ENCODE data around the gene SCFD2.

SCFD2 gene

DNA sequence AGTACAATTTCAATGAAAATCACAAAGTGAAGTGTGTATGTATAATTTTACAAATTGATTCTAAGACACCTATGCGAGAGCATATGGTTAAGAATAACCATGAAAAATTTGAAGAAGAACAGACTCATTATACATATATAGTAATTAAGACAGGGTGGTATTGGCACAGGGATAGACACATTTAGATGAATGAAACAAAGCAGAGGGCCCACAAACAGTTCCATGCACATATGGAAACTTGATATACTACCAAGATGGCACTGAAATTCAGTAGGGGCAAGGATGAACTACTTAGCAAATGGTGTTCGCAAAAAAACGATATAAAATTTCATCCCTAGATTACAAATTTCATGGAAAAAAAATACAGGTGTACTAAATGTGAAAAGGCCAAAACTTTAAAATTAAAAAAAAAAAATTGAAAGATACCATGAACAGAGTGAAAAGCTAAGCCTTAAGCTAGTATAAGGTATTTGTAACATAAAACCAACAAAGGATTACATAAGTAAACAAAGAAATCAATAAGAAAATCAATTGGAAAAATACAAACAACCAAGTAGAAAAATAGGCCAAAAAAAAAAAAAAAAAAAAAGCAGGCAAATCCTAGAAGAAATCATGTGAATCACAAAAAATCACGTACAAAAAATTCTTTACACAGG is 418.3 kb downstream of the SCFD2 start:
- no peak for DNase-seq

DNA sequence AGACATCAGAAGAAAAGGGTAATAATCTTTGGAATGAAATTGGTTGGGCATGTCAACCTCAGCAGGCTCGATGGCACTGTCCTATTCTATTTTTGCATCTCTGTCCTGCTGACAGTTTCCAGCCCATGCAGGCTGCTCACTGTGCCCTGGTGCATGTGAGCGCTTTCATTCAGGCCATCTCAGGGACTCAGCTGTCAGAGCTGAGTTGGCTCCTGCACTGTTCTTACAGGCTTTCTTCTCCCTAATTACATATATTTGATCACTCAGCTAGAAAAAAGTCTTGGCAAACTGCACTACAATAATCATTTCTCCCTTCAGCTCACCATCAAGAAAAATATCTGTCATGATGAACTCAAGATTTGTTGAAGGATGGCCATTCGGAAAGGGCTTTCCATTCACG is 419.0 kb downstream of the SCFD2 start:
- no peak for DNase-seq

DNA sequence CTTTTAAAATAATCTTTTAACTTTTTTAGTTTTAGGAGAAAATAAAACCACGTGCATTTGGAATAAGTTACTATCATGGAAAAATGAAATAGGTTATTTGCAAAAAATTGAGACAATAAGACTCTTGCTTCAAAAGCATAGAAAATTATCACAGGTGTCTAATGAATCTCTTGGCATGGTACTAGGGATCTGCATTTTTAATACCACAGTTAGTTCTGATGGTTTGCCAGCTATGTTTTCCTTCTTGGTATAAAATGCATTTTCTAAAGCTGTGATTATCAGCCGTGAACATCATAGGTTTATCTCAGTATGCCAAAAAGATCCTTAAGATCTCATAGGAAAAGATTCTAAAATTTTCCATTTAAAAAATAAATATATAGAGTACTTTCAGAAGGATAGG is 419.9 kb downstream of the SCFD2 start:
- no peak for DNase-seq

DNA sequence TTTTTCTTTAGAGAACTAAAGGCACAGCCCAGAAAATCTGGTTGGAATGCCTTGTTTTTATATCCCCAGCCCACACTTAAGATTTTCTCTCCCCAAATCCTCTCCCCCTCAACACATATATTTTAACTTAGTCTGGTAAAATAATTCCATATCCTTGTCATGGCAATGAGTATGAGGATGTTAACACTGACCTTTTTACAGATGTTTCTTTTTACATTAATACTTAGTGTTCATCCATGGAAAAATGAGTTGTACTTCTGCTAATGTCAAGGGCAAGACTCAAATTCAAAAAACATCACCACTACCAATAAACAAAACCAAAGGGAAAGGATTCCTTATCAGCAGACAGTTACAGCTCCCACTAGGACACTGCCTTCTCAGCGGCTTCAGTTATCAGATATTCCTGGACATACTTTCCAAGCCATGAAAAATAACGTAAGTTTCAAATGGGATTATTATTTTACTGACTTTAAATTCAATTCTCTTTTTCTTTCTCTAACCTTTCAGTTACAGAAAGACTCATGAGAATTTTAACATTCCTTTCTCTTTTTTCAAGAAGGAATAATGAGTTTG is 420.4 kb downstream of the SCFD2 start:
- no peak for DNase-seq

DNA sequence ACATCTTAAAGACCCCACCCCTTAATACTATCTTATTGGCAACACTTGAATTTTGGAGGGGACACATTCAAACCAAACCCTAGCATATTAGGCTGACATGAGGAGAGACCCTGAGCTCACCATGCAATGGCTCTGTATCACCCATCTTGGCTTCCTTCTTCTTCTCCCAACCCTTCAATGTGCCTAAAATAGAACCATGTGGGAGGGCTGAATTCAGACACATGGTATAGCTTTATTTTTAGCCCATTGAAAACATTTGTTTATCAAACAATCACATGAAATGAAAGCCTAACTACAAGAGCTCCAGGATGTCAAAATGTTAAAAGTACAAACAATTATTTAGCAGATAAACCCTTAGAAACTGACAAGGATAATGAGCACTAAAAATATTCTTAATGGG is 422.2 kb downstream of the SCFD2 start:
- no peak for DNase-seq

DNA sequence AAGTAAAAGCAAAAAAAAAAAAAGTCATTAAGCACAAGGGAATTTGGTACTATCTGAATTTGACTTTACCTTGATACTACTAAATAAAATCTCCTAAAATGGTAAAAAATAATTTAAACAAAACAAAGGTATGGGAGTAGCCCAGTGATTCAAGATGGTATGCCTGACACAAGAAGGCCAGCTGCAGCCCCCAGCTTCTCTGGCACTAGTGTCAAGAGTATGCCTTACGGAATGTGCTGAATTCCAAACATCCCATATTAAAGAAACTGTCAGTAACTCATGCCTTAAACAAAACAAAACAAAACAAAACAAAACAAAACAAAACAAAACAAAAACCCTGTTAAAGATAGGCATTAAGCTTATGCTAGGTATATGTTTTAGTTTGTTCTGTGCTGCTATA is 422.9 kb downstream of the SCFD2 start:
- no peak for DNase-seq

DNA sequence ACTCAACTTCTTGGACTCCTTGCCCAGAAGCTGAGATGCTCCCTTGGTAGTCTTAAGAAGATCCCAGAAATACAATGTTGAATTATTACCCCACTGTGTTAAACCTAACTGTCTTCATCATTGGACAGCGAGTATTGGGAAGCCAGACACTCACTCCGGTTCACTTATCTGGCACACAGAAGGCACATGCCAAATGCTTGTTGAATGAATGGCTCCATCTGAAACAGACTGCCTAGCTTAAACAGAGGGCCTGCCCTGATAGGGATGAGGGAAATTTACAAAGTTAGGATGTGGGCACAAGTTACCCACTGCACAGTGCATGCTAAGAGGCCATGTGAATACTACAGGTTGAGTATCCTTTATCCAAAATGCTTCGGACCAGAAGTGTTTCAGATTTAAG is 424.4 kb downstream of the SCFD2 start:
- no peak for DNase-seq

DNA sequence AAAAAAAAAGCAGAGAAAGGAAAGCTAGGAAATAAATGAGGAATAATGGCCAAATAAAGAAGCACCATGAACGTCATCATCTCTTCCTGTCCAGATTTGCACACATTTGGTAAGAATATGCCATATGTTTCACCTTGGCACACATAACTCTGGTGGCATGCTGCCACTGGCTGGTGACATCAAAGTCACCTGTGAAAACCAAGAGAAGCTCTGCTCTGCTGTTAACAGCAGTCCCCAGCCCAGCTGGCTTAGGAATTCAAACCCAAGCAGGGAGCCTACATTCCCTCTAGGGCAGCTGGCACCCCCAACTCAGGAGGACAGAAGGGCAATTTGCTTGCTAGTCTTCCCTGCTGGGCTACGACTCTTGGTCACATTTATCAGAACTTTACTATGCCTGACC is 426.1 kb downstream of the SCFD2 start:
- DNase-seq = no peak

DNA sequence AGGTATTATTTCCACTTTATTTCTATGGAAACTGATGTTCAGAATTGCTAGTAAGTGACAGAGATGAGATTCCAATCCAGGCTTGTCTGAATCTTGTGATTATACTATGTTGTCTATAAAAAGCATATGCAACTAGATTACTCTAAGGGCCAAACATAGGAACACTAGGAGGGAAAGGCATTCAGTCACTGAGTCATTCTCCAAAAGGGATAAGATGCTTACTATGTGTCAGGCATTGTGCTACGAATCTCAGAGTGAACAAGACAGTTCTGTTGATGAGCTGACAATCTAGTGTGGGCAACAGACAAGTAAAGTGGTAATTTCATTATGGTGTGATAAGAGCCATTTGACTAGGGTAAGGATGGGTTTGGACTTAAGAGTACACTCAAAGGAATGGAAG is 426.5 kb downstream of the SCFD2 start:
- DNase-seq = no peak

DNA sequence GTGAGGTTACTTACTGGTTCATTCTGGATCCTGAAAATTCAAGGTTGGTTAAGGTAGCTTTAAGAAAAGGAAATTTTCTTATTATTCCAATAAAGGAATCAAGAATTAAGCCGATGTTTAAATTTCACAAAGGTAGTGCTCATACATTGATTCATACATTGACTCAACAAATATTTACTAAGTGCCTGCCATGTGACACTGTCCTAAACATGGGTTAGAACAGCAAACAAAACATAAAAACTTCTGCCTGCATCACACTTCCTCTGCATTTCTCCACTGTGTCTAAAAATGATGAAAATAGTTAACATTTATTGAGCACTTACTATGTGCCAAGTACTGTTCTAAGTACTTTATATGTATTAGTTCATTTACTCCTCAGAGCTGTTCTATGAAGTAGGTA is 428.0 kb downstream of the SCFD2 start:
- DNase-seq = no peak

DNA sequence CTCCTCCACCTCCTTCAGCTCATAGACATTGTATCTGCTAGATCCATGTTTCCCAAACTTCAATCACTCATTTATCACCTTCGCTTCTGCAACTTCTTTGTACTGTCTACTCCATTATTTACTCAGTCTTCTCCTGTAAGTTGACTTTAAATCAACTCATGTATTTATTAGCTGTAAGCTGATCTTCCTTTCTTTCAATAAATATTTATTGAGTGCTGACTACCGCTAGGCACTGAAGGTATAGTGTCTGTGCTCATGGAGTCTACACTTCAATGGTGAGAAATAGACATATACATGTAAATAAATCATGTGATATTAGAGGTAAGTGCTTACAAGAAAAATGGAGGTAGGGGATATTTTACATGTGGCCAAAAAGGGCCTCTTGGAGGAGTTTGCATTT is 429.1 kb downstream of the SCFD2 start:
- DNase-seq = no peak

DNA sequence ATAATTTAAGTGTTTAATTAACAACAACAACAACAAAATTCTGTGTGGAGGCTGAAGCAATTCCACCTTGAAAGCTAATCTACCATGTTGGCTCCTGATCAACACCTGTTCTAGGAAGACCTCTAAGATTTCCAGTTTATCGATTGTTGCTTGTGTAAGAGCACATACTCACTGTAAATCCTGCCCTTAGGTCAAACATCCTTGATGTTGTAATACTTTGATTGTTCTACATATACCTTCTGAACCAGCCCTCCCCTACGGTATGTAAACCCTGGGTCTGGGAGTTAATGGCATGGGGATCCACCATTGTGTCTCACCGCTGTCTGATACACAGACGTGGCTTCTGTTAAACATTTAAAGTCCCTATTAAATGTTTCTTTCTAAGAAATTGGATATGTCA is 430.5 kb downstream of the SCFD2 start:
- DNase-seq = no peak

DNA sequence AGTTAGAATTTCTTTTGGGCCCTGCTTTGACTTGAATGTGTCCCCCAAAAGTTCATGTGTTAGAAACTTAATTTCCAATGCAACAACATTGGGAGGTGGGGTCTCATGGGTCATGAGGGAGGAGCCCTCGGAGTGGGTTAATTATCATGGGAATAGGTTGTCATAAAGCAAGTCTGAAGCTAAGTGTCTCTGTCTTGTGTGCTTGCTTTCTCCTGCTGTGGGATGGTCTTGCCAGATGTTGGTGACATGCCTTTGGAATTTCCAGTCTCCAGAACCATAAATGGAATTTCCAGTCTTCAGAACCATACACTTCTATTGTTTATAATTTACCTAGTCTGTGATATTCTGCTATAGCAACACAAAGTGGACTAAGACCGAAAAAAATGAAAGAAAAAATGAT is 432.1 kb downstream of the SCFD2 start:
- DNase-seq = no peak

DNA sequence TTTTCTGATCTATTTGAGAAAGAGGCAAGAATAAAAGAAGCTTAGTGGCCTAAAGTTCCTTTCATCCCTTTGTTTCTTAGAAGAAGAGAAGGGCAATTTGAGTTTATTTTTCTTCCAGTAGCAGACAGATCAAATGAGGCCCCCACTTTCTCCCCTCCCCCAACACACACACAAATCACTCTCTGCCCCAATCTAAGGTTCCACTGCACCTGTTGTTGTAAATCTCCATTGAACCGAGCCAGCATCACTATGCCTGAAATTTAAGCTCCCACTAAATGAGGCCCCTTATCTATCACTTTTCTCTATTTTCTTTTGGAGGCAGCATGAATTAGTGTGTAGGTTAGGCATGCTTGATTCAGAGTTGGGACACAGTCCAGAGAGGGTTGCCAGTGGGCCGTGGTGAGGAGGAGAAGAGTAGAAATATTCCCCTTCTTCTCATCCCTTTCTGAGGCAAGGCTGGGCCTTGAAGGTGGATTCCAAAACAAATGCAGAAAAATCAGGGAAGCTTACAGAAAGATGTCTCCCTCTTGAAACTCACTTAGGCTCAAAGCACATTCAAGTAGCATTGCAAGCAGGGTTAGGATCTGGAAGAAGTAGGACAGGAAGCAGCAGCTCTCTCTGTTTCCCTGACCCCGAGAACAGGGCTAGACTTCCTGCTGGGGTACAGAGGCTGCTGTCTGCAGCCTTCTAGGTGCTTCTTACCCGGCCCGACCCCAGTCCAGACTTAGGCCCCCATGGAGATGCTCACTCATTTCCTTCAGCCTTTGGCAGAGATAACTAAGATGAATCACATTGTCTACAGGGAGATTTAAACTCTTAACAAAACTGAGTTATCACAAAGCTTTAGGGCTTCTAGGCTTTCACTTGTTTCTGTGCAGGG is 433.0 kb downstream of the SCFD2 start:
- DNase-seq = no peak

DNA sequence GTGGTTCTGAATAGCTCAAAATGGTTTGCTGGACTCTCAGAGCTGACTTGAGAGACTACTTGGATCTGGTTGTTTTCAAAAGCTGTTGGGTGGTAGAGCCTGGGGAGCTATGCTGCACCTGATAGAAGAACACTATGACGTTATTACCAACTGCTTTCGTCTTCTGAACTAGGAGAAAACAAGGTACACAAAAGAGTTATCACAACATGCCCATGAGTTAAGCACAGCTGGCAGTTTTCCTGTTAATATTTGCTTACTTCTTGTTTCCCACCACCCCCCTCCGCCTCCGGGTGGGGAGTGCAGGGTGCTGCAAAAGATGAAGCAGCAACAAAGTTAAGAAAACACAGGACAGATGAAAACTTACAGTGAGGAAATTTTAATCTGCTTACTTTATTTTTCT is 434.6 kb downstream of the SCFD2 start:
- no peak for DNase-seq

DNA sequence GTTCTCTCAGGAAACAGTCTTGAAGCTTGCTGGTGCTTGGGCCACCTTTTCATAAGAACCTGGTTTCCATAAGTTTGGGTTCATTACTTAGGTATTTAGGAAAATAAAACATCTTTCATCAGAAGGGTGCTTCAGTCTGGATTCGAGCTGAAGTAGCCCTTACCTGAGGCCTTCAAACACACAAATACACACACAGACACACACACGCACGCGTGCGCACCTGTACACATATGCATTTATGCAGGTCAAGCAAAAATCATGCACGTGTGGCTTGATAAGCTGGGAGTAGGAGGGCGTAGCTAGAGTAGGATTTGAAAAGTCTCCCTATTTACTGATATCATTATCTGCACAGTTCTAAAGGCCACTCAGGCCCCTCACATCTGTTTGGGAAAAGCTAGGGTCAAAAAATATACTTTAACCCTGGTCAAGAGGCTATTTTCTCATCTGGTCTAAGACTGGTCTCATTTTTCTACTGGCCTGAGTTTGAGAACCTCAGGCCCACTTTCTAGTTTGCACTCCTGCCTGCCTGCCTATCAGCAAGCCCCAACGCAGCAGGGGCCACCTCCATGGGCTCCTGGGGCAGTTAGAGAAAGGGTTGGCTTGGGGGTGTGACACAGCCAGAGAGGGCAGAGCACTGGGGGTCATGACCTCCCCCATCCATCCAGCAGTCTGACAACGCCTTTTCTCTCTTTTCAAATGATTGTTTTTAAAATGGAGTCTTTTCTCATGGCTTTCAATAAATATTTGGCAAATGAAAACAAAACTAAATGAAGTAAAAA is 439.5 kb downstream of the SCFD2 start:
- DNase-seq = no peak

DNA sequence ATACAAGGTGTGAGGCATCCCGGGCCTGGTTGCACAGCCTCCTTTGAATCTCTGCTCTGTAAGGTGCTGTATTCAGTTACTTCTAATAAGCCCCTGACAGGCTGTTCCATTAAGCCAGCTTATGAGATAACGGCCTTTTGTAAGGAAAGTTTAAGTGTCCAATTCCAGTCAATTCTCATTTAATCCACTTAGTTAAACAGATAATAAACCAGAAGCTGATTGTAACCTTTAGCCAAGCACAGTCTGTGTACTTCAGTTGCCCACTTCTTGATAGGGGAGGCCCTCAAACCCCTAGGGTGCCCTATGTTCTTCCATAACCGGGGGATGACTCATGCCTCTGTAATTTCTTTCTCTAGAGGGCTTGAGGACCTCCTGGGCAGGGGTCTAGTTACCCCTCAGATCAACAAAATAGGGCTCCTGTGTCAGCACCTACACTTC is 440.3 kb downstream of the SCFD2 start:
- DNase-seq = no peak

DNA sequence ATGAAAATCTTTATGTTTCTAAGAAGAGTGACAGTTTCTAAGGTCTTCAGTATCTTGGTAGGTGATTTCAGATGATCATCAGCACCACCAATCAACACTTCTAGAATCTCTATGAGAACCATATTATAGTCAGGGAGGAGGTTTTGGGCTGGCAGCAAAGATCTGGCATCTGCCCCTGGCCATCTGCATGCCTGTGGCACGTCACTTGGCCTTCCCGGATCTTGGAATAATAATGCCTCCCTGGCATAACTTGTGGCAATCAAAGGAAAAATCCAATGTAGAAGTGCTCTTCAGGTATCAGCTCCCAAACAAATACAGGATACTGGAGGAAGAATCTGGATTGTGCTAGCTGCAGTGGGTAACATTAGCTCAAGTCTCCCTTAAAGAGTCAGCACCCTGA is 446.4 kb downstream of the SCFD2 start:
- no peak for DNase-seq

DNA sequence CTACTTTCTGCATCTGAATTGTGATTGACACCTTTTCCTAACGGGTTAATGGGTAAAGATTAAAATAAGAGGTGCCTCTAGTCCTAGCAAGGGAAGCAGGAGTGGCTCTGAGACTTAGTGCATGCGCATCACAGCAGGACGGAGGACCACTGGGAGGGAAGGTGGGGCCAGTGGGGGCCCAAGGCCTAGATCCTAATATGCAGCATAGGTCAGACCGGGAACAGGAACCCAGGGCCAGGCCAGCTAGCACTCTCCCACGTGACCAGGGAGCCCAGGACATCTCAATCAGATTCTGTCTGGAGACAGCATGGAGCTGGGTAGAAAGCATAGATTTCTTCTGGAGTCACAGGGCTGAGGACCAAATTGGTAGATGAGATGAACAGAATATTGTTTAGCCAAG is 448.0 kb downstream of the SCFD2 start:
- no peak for DNase-seq

DNA sequence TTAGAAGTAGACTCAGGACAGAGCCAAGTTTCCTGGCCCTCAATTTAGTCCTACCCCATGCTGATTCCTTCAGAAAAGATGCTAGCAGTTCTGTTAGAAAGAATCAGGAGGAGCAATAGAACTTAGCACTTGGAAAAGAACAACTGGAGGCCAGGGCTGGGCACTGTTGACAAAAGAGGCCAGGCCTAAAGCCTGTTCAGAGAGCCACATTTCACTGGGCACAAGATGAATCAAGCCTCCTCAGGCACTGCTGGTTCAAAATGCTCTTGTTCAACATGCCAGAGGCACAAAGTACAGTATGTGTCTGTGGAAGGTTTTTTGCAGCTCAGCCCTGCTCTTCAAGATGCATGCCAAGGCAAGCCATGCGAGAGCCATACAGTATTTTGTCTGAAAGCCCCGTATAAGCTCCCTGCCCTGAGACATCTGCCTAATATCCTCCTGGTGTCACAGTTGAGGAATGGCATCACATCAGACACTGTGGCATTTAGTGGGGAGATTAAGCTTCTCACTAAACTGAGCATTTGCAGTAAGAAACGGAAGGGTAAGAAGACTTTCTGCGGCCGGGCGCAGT is 450.0 kb downstream of the SCFD2 start:
- no peak for DNase-seq

DNA sequence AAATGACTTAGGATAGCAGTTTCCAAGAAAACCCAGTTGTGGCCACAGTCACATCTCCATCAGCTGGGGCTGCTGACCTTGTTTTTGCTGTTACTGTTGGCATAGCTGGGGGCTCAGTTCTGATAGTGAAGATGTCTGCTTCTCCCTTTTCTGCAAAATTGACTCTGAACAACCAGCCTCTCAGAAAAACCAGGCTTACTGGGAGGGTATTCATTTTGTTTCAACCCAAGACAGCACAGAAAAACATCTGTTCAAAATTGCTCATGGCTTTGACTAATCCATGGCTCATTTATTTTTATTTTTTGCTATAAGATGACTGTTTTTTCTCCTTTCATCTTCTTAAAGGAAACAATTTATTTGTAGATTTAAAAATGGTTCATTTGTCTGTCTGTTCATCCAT is 450.7 kb downstream of the SCFD2 start:
- no peak for DNase-seq

DNA sequence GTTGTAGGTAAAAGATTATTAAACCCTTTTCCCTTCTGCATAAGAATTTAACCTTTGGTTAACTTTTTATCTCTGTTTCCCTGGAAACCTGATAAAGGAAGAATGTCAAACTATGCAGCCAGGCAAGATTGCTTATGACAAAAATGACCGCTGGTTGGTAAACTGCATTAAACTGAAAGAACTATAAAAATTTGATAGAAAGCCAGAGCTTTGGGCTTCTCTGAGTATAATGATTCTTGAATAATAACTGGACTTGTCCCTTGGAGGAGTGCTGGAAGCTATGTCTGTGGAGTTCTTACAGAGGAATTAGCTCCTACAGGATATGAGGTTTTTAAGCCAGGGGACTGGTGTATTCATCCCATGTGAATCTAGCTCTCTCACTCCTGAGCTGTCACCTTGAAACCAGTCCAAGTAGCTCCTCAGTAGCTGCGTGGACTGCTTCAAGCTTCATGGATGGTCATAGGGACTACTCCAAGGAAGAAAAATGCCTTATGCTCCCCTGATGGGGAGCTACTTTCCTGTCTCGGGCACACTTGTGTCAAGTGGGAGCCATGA is 451.7 kb downstream of the SCFD2 start:
- DNase-seq = no peak

DNA sequence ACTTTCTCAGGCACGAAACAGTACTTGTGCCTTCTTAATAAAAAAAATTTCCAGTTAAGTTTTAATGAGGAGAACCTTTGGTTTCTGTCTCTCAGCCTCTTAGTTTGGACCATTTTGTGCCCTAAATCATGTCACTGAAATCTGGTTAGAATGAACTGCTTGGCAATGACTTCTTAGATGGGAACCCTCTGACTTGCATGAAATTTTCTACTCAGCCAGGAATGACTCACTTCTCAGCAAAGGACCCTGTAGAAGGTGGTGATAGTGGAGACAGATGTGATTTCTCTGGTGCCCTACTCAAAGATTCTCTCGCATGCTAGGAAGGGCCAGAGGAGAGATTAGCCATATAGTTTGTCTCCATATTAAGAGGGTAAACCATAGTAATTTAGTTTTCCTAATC is 453.3 kb downstream of the SCFD2 start:
- no peak for DNase-seq
